H1 (cell line): ENCODE measurements around the gene TPBGL. TPM values are rescaled to one million over a fixed set of nuclear protein-coding genes. Genes with fewer than 3 reads are reported as not detected.

ENCODE experiments used
- CTCF ChIA-PET: fragments of 300-600 bp; sonication (Branson Sonifier 250); formaldehyde crosslinking; loops from one replicate; lab custom pipeline; 2021; ENCODE audit not compliant: partially characterized antibody; lab: Charles Lee
- POLR2A ChIA-PET: fragments of 300-600 bp; sonication (Branson Sonifier 250); formaldehyde crosslinking; loops from one replicate; lab custom pipeline; 2021; ENCODE audit warnings: inconsistent platforms; ENCODE audit not compliant: partially characterized antibody; lab: Charles Lee
- DNase-seq, 2 experiments: peaks; one replicate each; pipeline versions ENCODE4 v3.0.0 to v3.0.0-alpha.2; 2010 to 2022; ENCODE audit warnings: low spot score in 2 of 2, low read depth in 1 of 2, mixed read lengths in 1 of 2
- FAIRE-seq: peaks from 2 replicates; lab custom pipeline; 2011; peaks lifted over from hg19 to GRCh38; lab: Jason Lieb, UNC
- H2AFZ ChIP-seq: 2 replicates; pipeline ENCODE4 v1.8.1; 2012; ENCODE audit warnings: low read length, inconsistent platforms
- H2AK5ac ChIP-seq: 2 replicates; pipeline ENCODE4 v1.6.1; 2013; ENCODE audit warnings: low read depth, low read length
- H2BK120ac ChIP-seq: replicated peaks from 2 replicates; pipeline ENCODE3; 2013; ENCODE audit warnings: low read depth, low read length, inconsistent platforms
- H2BK12ac ChIP-seq: 2 replicates; pipeline ENCODE4 v1.6.1; 2013; ENCODE audit warnings: low read depth, low read length
- H2BK15ac ChIP-seq: 2 replicates; pipeline ENCODE4 v1.6.1; 2013; ENCODE audit warnings: low read length
- H2BK20ac ChIP-seq: 2 replicates; pipeline ENCODE4 v1.6.1; 2013; ENCODE audit warnings: low read length
- H2BK5ac ChIP-seq: 2 replicates; pipeline ENCODE4 v1.6.1; 2013; ENCODE audit warnings: low read depth, low read length
- H3K14ac ChIP-seq: 2 replicates; pipeline ENCODE4 v1.6.1; 2013; ENCODE audit warnings: inconsistent platforms; ENCODE audit not compliant: insufficient read length
- H3K18ac ChIP-seq: 2 replicates; pipeline ENCODE4 v1.6.1; 2013; ENCODE audit warnings: low read length; ENCODE audit errors: extremely low read depth
- H3K23ac ChIP-seq: 2 replicates; pipeline ENCODE4 v1.6.1; 2013; ENCODE audit warnings: inconsistent platforms; ENCODE audit not compliant: insufficient read length
- H3K23me2 ChIP-seq: 2 replicates; pipeline ENCODE4 v1.6.1; 2013; ENCODE audit warnings: low read depth, low read length
- H3K27ac ChIP-seq: 2 replicates; pipeline ENCODE4 v1.6.1; 2011; ENCODE audit warnings: low read depth, low read length, inconsistent platforms
- H3K27me3 ChIP-seq, 4 experiments: replicated peaks in 1 of 4; 1 replicate in 1 of 4; 2 replicates in 3 of 4; pipeline versions ENCODE4 v1.6.1 to v1.8.1; 2011 to 2013; ENCODE audit warnings: low read length in 3 of 4, mild to moderate bottlenecking in 3 of 4, inconsistent platforms in 2 of 4, mixed read lengths in 2 of 4, moderate library complexity in 1 of 4; ENCODE audit not compliant: control insufficient read depth in 3 of 4, insufficient read depth in 3 of 4; ENCODE audit errors: extremely low read depth in 1 of 4
- H3K36me3 ChIP-seq, 4 experiments: 2 replicates each; pipeline versions ENCODE4 v1.6.1 to v1.8.1; 2011 to 2013; ENCODE audit warnings: mild to moderate bottlenecking in 4 of 4, low read length in 3 of 4, moderate library complexity in 2 of 4, control low read depth in 1 of 4, inconsistent platforms in 1 of 4; ENCODE audit not compliant: insufficient read depth in 4 of 4, control insufficient read depth in 2 of 4
- H3K4ac ChIP-seq: replicated peaks from 2 replicates; pipeline ENCODE3; 2013; ENCODE audit warnings: low read length, low read depth, mixed read lengths, inconsistent platforms; ENCODE audit not compliant: insufficient read length
- H3K4me1 ChIP-seq, 4 experiments: replicated peaks in 1 of 4; 1 replicate in 1 of 4; 2 replicates in 3 of 4; pipeline versions ENCODE4 v1.6.1 to v1.8.1; 2011 to 2013; ENCODE audit warnings: low read length in 3 of 4, inconsistent platforms in 2 of 4, mixed read lengths in 1 of 4; ENCODE audit not compliant: insufficient read depth in 4 of 4, control insufficient read depth in 3 of 4
- H3K4me2 ChIP-seq, 2 experiments: 2 replicates each; pipeline versions ENCODE4 v1.6.1 to v1.8.1; 2011 to 2013; ENCODE audit warnings: low read depth in 2 of 2, low read length in 2 of 2, control low read depth in 1 of 2, inconsistent platforms in 1 of 2, mild to moderate bottlenecking in 1 of 2; ENCODE audit not compliant: insufficient read depth in 1 of 2
- H3K4me3 ChIP-seq, 4 experiments: fragments of 200-600, 300-600 bp in 1 of 4; sonication (generic), shearing (Covaris generic), sonication (Bioruptor Twin) in 1 of 4; 2 replicates each; pipeline versions ENCODE4 v1.5.1 to v1.8.1; 2011 to 2016; ENCODE audit warnings: low read length in 4 of 4, low read depth in 3 of 4, control low read depth in 2 of 4, inconsistent platforms in 2 of 4, mild to moderate bottlenecking in 2 of 4, mixed read lengths in 1 of 4, moderate library complexity in 1 of 4; ENCODE audit not compliant: insufficient read depth in 2 of 4; ENCODE audit errors: extremely low read depth in 1 of 4
- H3K56ac ChIP-seq: replicated peaks from 2 replicates; pipeline ENCODE3; 2013; ENCODE audit warnings: low read depth, mild to moderate bottlenecking, mixed read lengths, low read length, inconsistent platforms; ENCODE audit not compliant: insufficient read length
- H3K79me1 ChIP-seq: 2 replicates; pipeline ENCODE4 v1.6.1; 2013; ENCODE audit warnings: low read depth, low read length, control low read depth
- H3K79me2 ChIP-seq, 2 experiments: 2 replicates each; pipeline versions ENCODE4 v1.6.1 to v1.8.1; 2012 to 2013; ENCODE audit warnings: low read length in 2 of 2, mild to moderate bottlenecking in 2 of 2, inconsistent platforms in 1 of 2; ENCODE audit not compliant: insufficient read depth in 2 of 2, control insufficient read depth in 1 of 2
- H3K9ac ChIP-seq, 4 experiments: replicated peaks in 1 of 4; 1 replicate in 1 of 4; 2 replicates in 3 of 4; pipeline versions ENCODE4 v1.6.1 to v1.8.1; 2011 to 2013; ENCODE audit warnings: low read depth in 3 of 4, low read length in 3 of 4, control low read depth in 2 of 4, mild to moderate bottlenecking in 2 of 4, moderate library complexity in 2 of 4, inconsistent platforms in 1 of 4; ENCODE audit errors: extremely low read depth in 1 of 4
- H3K9me3 ChIP-seq, 2 experiments: 2 replicates each; pipeline versions ENCODE4 v1.6.1 to v1.8.1; 2012 to 2013; ENCODE audit warnings: mild to moderate bottlenecking in 2 of 2, moderate library complexity in 2 of 2, control low read depth in 1 of 2, inconsistent platforms in 1 of 2, low read depth in 1 of 2, low read length in 1 of 2, mixed read lengths in 1 of 2; ENCODE audit not compliant: insufficient read depth in 2 of 2
- H4K20me1 ChIP-seq, 2 experiments: replicated peaks in 1 of 2; 2 replicates each; pipeline versions ENCODE3 to v1.8.1; 2011 to 2013; ENCODE audit warnings: inconsistent platforms in 2 of 2, low read length in 2 of 2, mild to moderate bottlenecking in 1 of 2; ENCODE audit not compliant: insufficient read depth in 2 of 2, control insufficient read depth in 1 of 2
- H4K5ac ChIP-seq: 2 replicates; pipeline ENCODE4 v1.6.1; 2013; ENCODE audit warnings: low read length, low read depth, mixed read lengths, inconsistent platforms; ENCODE audit not compliant: insufficient read length
- H4K8ac ChIP-seq: 2 replicates; pipeline ENCODE4 v1.8.0; 2013; ENCODE audit warnings: mild to moderate bottlenecking, moderate library complexity, low read length, inconsistent platforms; ENCODE audit not compliant: insufficient read depth; ENCODE audit errors: extremely low read depth
- H4K91ac ChIP-seq: replicated peaks from 2 replicates; pipeline ENCODE3; 2013; ENCODE audit warnings: low read length, mixed read lengths, inconsistent platforms; ENCODE audit not compliant: insufficient read length
- CREB1 ChIP-seq: IDR thresholded peaks from 2 replicates; pipeline ENCODE4 v1.6.1; 2012; ENCODE audit warnings: inconsistent platforms
- NRF1 ChIP-seq: IDR thresholded peaks from 2 replicates; pipeline ENCODE4 v1.6.1; 2011; ENCODE audit warnings: mild to moderate bottlenecking, low read depth, low read length, improper control_type of control experiment
- RBBP5 ChIP-seq: IDR thresholded peaks from 2 replicates; pipeline ENCODE4 v1.7.1; 2012; ENCODE audit warnings: low read depth, mild to moderate bottlenecking, inconsistent platforms, low read length, moderate library complexity, borderline replicate concordance
- SIX5 ChIP-seq: IDR thresholded peaks from 2 replicates; pipeline ENCODE4 v1.6.1; 2011; ENCODE audit warnings: mild to moderate bottlenecking, low read depth, low read length
- WGBS, 2 experiments: shearing (Covaris generic) in 1 of 2; methylation state at CpG; one replicate each; pipeline versions ENCODE4 v1.1.6 to v1.1.7; 2013 to 2015; ENCODE audit warnings: low lambda C conversion rate in 2 of 2, mixed read lengths in 2 of 2, inconsistent platforms in 1 of 2, low coverage in 1 of 2, missing lambda C conversion rate in 1 of 2; ENCODE audit not compliant: insufficient replicate concordance in 2 of 2, insufficient coverage in 1 of 2, insufficient read length in 1 of 2; ENCODE audit errors: extremely low coverage in 1 of 2, missing lambda C conversion rate in 1 of 2; 5-methylcytosine and 5-hydroxymethylcytosine counted together
- polyA plus RNA-seq, 7 experiments: library from polyadenylated mRNA; depleted of rRNA in 3 of 7; stranded (reverse) in 5 of 7; unstranded in 2 of 7; fragments of >200 nt in 5 of 7; fragments of 200-250 nt in 2 of 7; gene quantifications; 1 replicate in 5 of 7; 2 replicates in 1 of 7; 4 replicates in 1 of 7; pipeline versions ENCODE4 v1.2.1 to v1.2.3, GENCODE V29; 2011 to 2013; ENCODE audit warnings: missing spikeins in 2 of 7, mixed read lengths in 2 of 7
- total RNA-seq: library from RNA; stranded (reverse); fragmentation: NEBNext Ultra II Directional; extraction: Animal tissue kit (Norgen Biotek cat#: 25700); gene quantifications from 2 replicates; pipeline ENCODE4 v1.2.1, GENCODE V29; 2021

Gene TPBGL
- total and polyA plus RNA-seq, 2 of the 8 experiments (the other 6 are each of a cell fraction or from before 2014, with no cell fraction given): 0.26 to 0.37 TPM

DNA sequence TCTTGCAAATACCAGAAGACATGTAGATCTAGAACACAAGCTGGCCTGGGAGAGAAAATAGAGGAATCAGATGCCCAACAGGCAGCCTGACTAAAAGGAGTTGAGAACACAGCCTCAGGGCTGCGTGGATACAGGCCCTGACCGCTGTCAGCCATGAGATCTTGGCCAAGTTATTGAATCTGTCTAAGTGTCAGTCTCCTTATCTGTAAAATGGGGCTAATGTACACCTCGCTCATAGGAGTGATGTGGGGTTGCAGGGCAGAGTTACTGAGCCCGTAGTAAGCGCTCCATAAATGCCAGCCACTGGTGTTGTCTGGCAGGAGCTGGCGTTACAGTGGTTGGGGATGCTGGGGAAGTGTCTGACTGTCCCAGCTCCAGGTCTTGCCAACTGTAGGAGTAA is 38.4 kb upstream of the TPBGL start:
- 0 out of 7 replicates have a peak, but pooled peaks cover 0 to 2% (median 0%) of the 10 kb centered on the region in 4 experiments for H3K4me1 ChIP-seq
- H4K91ac ChIP-seq: peak overlapping the region; percentile 30
- no peak overlapping the region for H4K8ac ChIP-seq
- H3K4me3 ChIP-seq: no peak overlapping the region
- WGBS, 2 experiments: 94% methylated on average over 6 of the region's 6 CpGs; no CpG with 5 or more reads in 1 of the 2 experiments
- H3K23me2 ChIP-seq: no peaks in the 10 kb centered on the region
- peak overlapping the region; percentile 40; the same call in 1 of the 2 replicates for H2BK5ac ChIP-seq
- H3K9ac ChIP-seq: no peak overlapping the region
- H3K56ac ChIP-seq: no peak overlapping the region
- no peaks in the 10 kb centered on the region for H3K79me1 ChIP-seq
- H3K14ac ChIP-seq: no peak overlapping the region
- H4K5ac ChIP-seq: no peak overlapping the region
- H3K27me3 ChIP-seq: no peaks in the 10 kb centered on the region
- CTCF ChIA-PET: interaction anchor here (0.8 to 45.7 kb wide), 12 partner anchors 12 to 272 kb away, joined by 3 to 825 read pairs (median 41); partner anchors contain the start of genes SLCO2B1 and TPBGL
- H4K20me1 ChIP-seq: no peaks in the 10 kb centered on the region
- no peaks in the 10 kb centered on the region for H3K36me3 ChIP-seq
- POLR2A ChIA-PET: interaction anchor here (1.8 kb wide), 1 partner anchor 11 kb away, joined by 8 read pairs; no protein-coding TSS in a partner anchor
- H2AFZ ChIP-seq: no peak overlapping the region
- H2BK12ac ChIP-seq: peak overlapping the region; percentile 76; the same call in 1 of the 2 replicates
- peak overlapping the region; percentile 40 for H3K4ac ChIP-seq
- DNase-seq: no peak
- H3K23ac ChIP-seq: no peak overlapping the region
- H3K4me2 ChIP-seq: no peak overlapping the region; a peak in 1 of 4 replicates
- 0 out of 2 replicates have a peak overlapping the region, but pooled peaks have one; percentile 4 for H3K18ac ChIP-seq
- no peak for TF ChIP-seq NRF1
- TF ChIP-seq CREB1: no peak
- no peak for TF ChIP-seq RBBP5
- TF ChIP-seq SIX5: no peak
- no peak overlapping the region for H2BK15ac ChIP-seq
- no peak overlapping the region for H2BK120ac ChIP-seq
- FAIRE-seq: no peak
- no peaks in the 10 kb centered on the region for H3K79me2 ChIP-seq
- H3K9me3 ChIP-seq: no peaks in the 10 kb centered on the region
- 0 out of 2 replicates have a peak overlapping the region, but pooled peaks have one; percentile 3 for H2BK20ac ChIP-seq
- H3K27ac ChIP-seq: no peak overlapping the region
- H2AK5ac ChIP-seq: no peak overlapping the region
